ENCODE results near the gene CDH11.

DNA sequence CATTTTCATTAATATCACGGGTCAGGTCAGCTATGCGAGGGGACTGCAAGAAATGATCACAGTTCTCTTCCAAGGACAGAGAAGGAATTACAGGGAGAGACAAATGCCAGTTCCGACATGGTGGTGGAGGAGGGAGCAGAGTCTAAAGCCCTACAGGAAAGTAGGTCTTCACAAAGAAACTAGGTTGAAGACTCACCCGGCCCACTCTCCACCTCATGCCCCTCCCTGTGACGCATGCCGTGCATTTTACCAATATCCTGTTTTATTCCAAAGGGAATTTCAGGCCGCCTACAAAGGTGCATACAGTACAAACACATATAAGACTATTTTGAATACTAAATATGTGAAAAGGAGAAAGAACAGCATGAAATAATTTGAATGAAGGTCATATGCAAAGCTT is 56.8 kb downstream of the CDH11 start:
- no peak for TF ChIP-seq CTCF (IDR thresholded peaks at IDR 0.05 in 8 of 11, conservative IDR thresholded peaks at IDR 0.05 in 3 of 11)
- no peak for TF ChIP-seq POLR2AphosphoS5 (IDR thresholded peaks at IDR 0.05)

Measured in spleen (tissue), 7 donors.